Measurements from ENCODE around the gene DAZAP1. TPM values are rescaled to one million over a fixed set of nuclear protein-coding genes. Genes with fewer than 3 reads are reported as not detected.

The DAZAP1 gene
- polyA plus RNA-seq, 1 experiment: 38.3 TPM

DNA sequence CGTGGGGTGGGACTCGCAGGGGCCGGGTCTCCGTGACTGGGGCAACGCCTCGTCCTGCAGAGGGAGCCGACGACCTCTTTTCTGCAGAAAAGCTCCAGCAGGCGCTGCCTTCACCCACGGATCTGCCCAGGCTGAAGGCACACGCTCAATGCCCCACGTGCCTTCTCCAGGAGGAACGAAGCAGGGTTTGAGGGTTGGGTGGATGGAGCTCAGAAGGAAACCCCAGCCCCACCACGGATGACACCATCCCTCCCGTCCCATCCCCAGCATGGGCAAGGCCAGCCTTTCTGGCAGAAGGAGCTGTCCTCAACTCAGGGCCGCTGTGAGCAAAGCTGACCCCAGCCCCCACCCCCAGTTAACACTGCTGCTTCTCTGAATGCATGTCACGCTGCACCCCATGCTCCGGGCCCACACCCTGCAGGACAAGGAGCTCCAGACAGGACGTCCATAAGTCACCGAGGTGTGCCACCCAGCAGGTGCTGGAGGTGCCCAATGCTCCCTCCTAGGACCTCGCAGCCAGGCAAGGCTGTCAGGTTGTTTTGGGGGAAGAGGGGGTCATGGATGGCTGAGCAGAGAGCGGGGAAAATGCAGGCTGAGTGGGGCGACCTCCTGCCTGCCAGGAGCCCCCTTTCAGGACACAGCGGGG is 64.3 kb downstream of the DAZAP1 start:
- peaks cover 23% of the 10 kb centered on the region for H3K27me3 ChIP-seq (ENCODE audit: control insufficient read depth, insufficient read depth, low read length)
- no peak for DNase-seq (ENCODE audit: low read depth)
- no peak overlapping the region for H3K4me3 ChIP-seq (ENCODE audit: low read depth, low read length)
- TF ChIP-seq CTCF (IDR thresholded peaks at IDR 0.05; ENCODE audit: insufficient read depth, low read depth, low read length): peak; percentile 41
- ChIA-PET POLR2A (interaction anchor here (0.6 kb wide), 1 partner anchor 103 kb away, joined by 3 read pairs; no protein-coding TSS in a partner anchor), CTCF (interaction anchor here (1.1 to 1.7 kb wide), 2 partner anchors 9 to 28 kb away, joined by 3 read pairs; no protein-coding TSS in a partner anchor)
- peaks cover 5% of the 10 kb centered on the region for H3K36me3 ChIP-seq (ENCODE audit: control insufficient read depth, insufficient read depth, low read length)

- H3K27me3 ChIP-seq (ENCODE audit: control insufficient read depth, insufficient read depth, low read length): peaks cover 19% of the 10 kb centered on the region
- no peak for DNase-seq (ENCODE audit: low read depth)
- POLR2A ChIA-PET: interaction anchor here (0.6 kb wide), 1 partner anchor 104 kb away, joined by 3 read pairs; no protein-coding TSS in a partner anchor
- peaks cover 6% of the 10 kb centered on the region for H3K36me3 ChIP-seq (ENCODE audit: control insufficient read depth, insufficient read depth, low read length)
- TF ChIP-seq CTCF (IDR thresholded peaks at IDR 0.05; ENCODE audit: insufficient read depth, low read depth, low read length): no peak
- CTCF ChIA-PET: interaction anchor here (1.1 to 1.3 kb wide), 2 partner anchors 10 to 27 kb away, joined by 3 to 5 read pairs; no protein-coding TSS in a partner anchor
- no peak overlapping the region for H3K4me3 ChIP-seq (ENCODE audit: low read depth, low read length)
Observed at GRCh38 chr19:1472231-1473084, 65.1 kb downstream of the DAZAP1 start.

DNA sequence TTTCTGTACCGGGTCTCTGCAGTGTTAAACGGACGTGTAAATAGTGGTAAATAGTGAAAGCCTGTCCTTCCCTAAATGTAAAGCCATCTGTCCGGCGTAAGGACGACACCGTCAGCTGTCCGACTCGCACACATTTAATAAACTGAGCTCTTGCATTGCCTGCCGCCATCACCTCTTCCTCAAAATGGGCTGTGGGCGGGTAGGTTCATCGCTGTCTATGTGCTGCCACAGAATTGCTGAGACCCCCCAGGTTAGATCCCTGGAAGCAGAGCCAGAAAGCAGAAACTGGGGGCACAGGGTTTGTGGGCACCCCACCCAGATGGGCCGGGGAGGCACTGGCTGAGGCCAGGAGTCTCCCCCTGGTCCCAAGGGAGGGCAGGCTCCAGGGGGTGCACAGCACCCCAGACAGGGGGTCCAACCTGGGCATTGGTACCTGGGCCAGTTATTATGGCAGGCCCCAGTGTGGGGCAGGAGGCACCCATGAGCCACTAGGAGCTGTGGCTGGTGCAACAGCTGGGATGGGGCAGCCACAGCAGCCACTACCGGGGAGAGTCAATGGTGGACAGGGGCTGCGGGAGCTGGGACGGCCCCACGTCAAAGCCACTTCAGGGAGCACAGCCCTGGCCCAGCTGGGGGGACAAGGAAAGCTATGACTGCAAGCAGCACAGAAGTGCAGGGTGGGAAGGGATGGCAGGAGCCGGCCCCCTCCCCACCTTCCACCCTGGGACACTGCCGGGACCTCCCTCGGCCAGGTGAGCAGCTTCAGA is 65.9 kb downstream of the DAZAP1 start:
- Histone ChIP-seq H3K36me3 (ENCODE audit: control insufficient read depth, insufficient read depth, low read length) (peaks cover 6% of the 10 kb centered on the region), H3K27me3 (ENCODE audit: control insufficient read depth, insufficient read depth, low read length) (peaks cover 17% of the 10 kb centered on the region), H3K4me3 (ENCODE audit: low read depth, low read length) (no peak overlapping the region)
- DNase-seq (ENCODE audit: low read depth): no peak
- ChIA-PET CTCF (interaction anchor here (1.3 kb wide), 1 partner anchor 28 kb away, joined by 5 read pairs; no protein-coding TSS in a partner anchor), POLR2A (no interaction called here)
- TF ChIP-seq CTCF (IDR thresholded peaks at IDR 0.05; ENCODE audit: insufficient read depth, low read depth, low read length): no peak

- POLR2A ChIA-PET: no interaction called here
- TF ChIP-seq CTCF (IDR thresholded peaks at IDR 0.05; ENCODE audit: insufficient read depth, low read depth, low read length): no peak
- no peak overlapping the region for H3K4me3 ChIP-seq (ENCODE audit: low read depth, low read length)
- DNase-seq (ENCODE audit: low read depth): no peak
- H3K27me3 ChIP-seq (ENCODE audit: control insufficient read depth, insufficient read depth, low read length): peaks cover 14% of the 10 kb centered on the region
- peaks cover 6% of the 10 kb centered on the region for H3K36me3 ChIP-seq (ENCODE audit: control insufficient read depth, insufficient read depth, low read length)
- CTCF ChIA-PET: interaction anchor here (1.3 to 2.1 kb wide), 2 partner anchors 9 to 29 kb away, joined by 5 to 8 read pairs; no protein-coding TSS in a partner anchor
Observed at GRCh38 chr19:1474011-1474764, 66.8 kb downstream of the DAZAP1 start.
